H1 (cell line): Measurements from ENCODE around the gene RANBP2. TPM values are rescaled to one million over a fixed set of nuclear protein-coding genes. Genes with fewer than 3 reads are reported as not detected.

ENCODE experiments used
- CTCF ChIA-PET: fragments of 300-600 bp; sonication (Branson Sonifier 250); formaldehyde crosslinking; loops from one replicate; lab custom pipeline; 2021; ENCODE audit not compliant: partially characterized antibody; lab: Charles Lee
- POLR2A ChIA-PET: fragments of 300-600 bp; sonication (Branson Sonifier 250); formaldehyde crosslinking; loops from one replicate; lab custom pipeline; 2021; ENCODE audit warnings: inconsistent platforms; ENCODE audit not compliant: partially characterized antibody; lab: Charles Lee
- DNase-seq, 2 experiments: peaks; one replicate each; pipeline versions ENCODE4 v3.0.0 to v3.0.0-alpha.2; 2010 to 2022; ENCODE audit warnings: low spot score in 2 of 2, low read depth in 1 of 2, mixed read lengths in 1 of 2
- FAIRE-seq: peaks from 2 replicates; lab custom pipeline; 2011; peaks lifted over from hg19 to GRCh38; lab: Jason Lieb, UNC
- H2AFZ ChIP-seq: 2 replicates; pipeline ENCODE4 v1.8.1; 2012; ENCODE audit warnings: low read length, inconsistent platforms
- H2AK5ac ChIP-seq: 2 replicates; pipeline ENCODE4 v1.6.1; 2013; ENCODE audit warnings: low read depth, low read length
- H2BK120ac ChIP-seq: replicated peaks from 2 replicates; pipeline ENCODE3; 2013; ENCODE audit warnings: low read depth, low read length, inconsistent platforms
- H2BK12ac ChIP-seq: 2 replicates; pipeline ENCODE4 v1.6.1; 2013; ENCODE audit warnings: low read depth, low read length
- H2BK15ac ChIP-seq: 2 replicates; pipeline ENCODE4 v1.6.1; 2013; ENCODE audit warnings: low read length
- H2BK20ac ChIP-seq: 2 replicates; pipeline ENCODE4 v1.6.1; 2013; ENCODE audit warnings: low read length
- H2BK5ac ChIP-seq: 2 replicates; pipeline ENCODE4 v1.6.1; 2013; ENCODE audit warnings: low read depth, low read length
- H3K14ac ChIP-seq: 2 replicates; pipeline ENCODE4 v1.6.1; 2013; ENCODE audit warnings: inconsistent platforms; ENCODE audit not compliant: insufficient read length
- H3K18ac ChIP-seq: 2 replicates; pipeline ENCODE4 v1.6.1; 2013; ENCODE audit warnings: low read length; ENCODE audit errors: extremely low read depth
- H3K23ac ChIP-seq: 2 replicates; pipeline ENCODE4 v1.6.1; 2013; ENCODE audit warnings: inconsistent platforms; ENCODE audit not compliant: insufficient read length
- H3K23me2 ChIP-seq: 2 replicates; pipeline ENCODE4 v1.6.1; 2013; ENCODE audit warnings: low read depth, low read length
- H3K27ac ChIP-seq: 2 replicates; pipeline ENCODE4 v1.6.1; 2011; ENCODE audit warnings: low read depth, low read length, inconsistent platforms
- H3K27me3 ChIP-seq, 4 experiments: replicated peaks in 1 of 4; 1 replicate in 1 of 4; 2 replicates in 3 of 4; pipeline versions ENCODE4 v1.6.1 to v1.8.1; 2011 to 2013; ENCODE audit warnings: low read length in 3 of 4, mild to moderate bottlenecking in 3 of 4, inconsistent platforms in 2 of 4, mixed read lengths in 2 of 4, moderate library complexity in 1 of 4; ENCODE audit not compliant: control insufficient read depth in 3 of 4, insufficient read depth in 3 of 4; ENCODE audit errors: extremely low read depth in 1 of 4
- H3K36me3 ChIP-seq, 4 experiments: 2 replicates each; pipeline versions ENCODE4 v1.6.1 to v1.8.1; 2011 to 2013; ENCODE audit warnings: mild to moderate bottlenecking in 4 of 4, low read length in 3 of 4, moderate library complexity in 2 of 4, control low read depth in 1 of 4, inconsistent platforms in 1 of 4; ENCODE audit not compliant: insufficient read depth in 4 of 4, control insufficient read depth in 2 of 4
- H3K4ac ChIP-seq: replicated peaks from 2 replicates; pipeline ENCODE3; 2013; ENCODE audit warnings: low read length, low read depth, mixed read lengths, inconsistent platforms; ENCODE audit not compliant: insufficient read length
- H3K4me1 ChIP-seq, 4 experiments: replicated peaks in 1 of 4; 1 replicate in 1 of 4; 2 replicates in 3 of 4; pipeline versions ENCODE4 v1.6.1 to v1.8.1; 2011 to 2013; ENCODE audit warnings: low read length in 3 of 4, inconsistent platforms in 2 of 4, mixed read lengths in 1 of 4; ENCODE audit not compliant: insufficient read depth in 4 of 4, control insufficient read depth in 3 of 4
- H3K4me2 ChIP-seq, 2 experiments: 2 replicates each; pipeline versions ENCODE4 v1.6.1 to v1.8.1; 2011 to 2013; ENCODE audit warnings: low read depth in 2 of 2, low read length in 2 of 2, control low read depth in 1 of 2, inconsistent platforms in 1 of 2, mild to moderate bottlenecking in 1 of 2; ENCODE audit not compliant: insufficient read depth in 1 of 2
- H3K4me3 ChIP-seq, 4 experiments: fragments of 200-600, 300-600 bp in 1 of 4; sonication (generic), shearing (Covaris generic), sonication (Bioruptor Twin) in 1 of 4; 2 replicates each; pipeline versions ENCODE4 v1.5.1 to v1.8.1; 2011 to 2016; ENCODE audit warnings: low read length in 4 of 4, low read depth in 3 of 4, control low read depth in 2 of 4, inconsistent platforms in 2 of 4, mild to moderate bottlenecking in 2 of 4, mixed read lengths in 1 of 4, moderate library complexity in 1 of 4; ENCODE audit not compliant: insufficient read depth in 2 of 4; ENCODE audit errors: extremely low read depth in 1 of 4
- H3K56ac ChIP-seq: replicated peaks from 2 replicates; pipeline ENCODE3; 2013; ENCODE audit warnings: low read depth, mild to moderate bottlenecking, mixed read lengths, low read length, inconsistent platforms; ENCODE audit not compliant: insufficient read length
- H3K79me1 ChIP-seq: 2 replicates; pipeline ENCODE4 v1.6.1; 2013; ENCODE audit warnings: low read depth, low read length, control low read depth
- H3K79me2 ChIP-seq, 2 experiments: 2 replicates each; pipeline versions ENCODE4 v1.6.1 to v1.8.1; 2012 to 2013; ENCODE audit warnings: low read length in 2 of 2, mild to moderate bottlenecking in 2 of 2, inconsistent platforms in 1 of 2; ENCODE audit not compliant: insufficient read depth in 2 of 2, control insufficient read depth in 1 of 2
- H3K9ac ChIP-seq, 4 experiments: replicated peaks in 1 of 4; 1 replicate in 1 of 4; 2 replicates in 3 of 4; pipeline versions ENCODE4 v1.6.1 to v1.8.1; 2011 to 2013; ENCODE audit warnings: low read depth in 3 of 4, low read length in 3 of 4, control low read depth in 2 of 4, mild to moderate bottlenecking in 2 of 4, moderate library complexity in 2 of 4, inconsistent platforms in 1 of 4; ENCODE audit errors: extremely low read depth in 1 of 4
- H3K9me3 ChIP-seq, 2 experiments: 2 replicates each; pipeline versions ENCODE4 v1.6.1 to v1.8.1; 2012 to 2013; ENCODE audit warnings: mild to moderate bottlenecking in 2 of 2, moderate library complexity in 2 of 2, control low read depth in 1 of 2, inconsistent platforms in 1 of 2, low read depth in 1 of 2, low read length in 1 of 2, mixed read lengths in 1 of 2; ENCODE audit not compliant: insufficient read depth in 2 of 2
- H4K20me1 ChIP-seq, 2 experiments: replicated peaks in 1 of 2; 2 replicates each; pipeline versions ENCODE3 to v1.8.1; 2011 to 2013; ENCODE audit warnings: inconsistent platforms in 2 of 2, low read length in 2 of 2, mild to moderate bottlenecking in 1 of 2; ENCODE audit not compliant: insufficient read depth in 2 of 2, control insufficient read depth in 1 of 2
- H4K5ac ChIP-seq: 2 replicates; pipeline ENCODE4 v1.6.1; 2013; ENCODE audit warnings: low read length, low read depth, mixed read lengths, inconsistent platforms; ENCODE audit not compliant: insufficient read length
- H4K8ac ChIP-seq: 2 replicates; pipeline ENCODE4 v1.8.0; 2013; ENCODE audit warnings: mild to moderate bottlenecking, moderate library complexity, low read length, inconsistent platforms; ENCODE audit not compliant: insufficient read depth; ENCODE audit errors: extremely low read depth
- H4K91ac ChIP-seq: replicated peaks from 2 replicates; pipeline ENCODE3; 2013; ENCODE audit warnings: low read length, mixed read lengths, inconsistent platforms; ENCODE audit not compliant: insufficient read length
- ASH2L ChIP-seq: fragments of 200-600, 300-600 bp; sonication (generic); IDR thresholded peaks from one replicate; pipeline ENCODE4 v1.7.1; 2017; ENCODE audit warnings: low read length
- BCL11A ChIP-seq, 2 experiments: IDR thresholded peaks; one replicate each; pipeline ENCODE4 v1.6.1; 2011; ENCODE audit warnings: low read depth in 2 of 2, low read length in 2 of 2, mild to moderate bottlenecking in 2 of 2
- BRCA1 ChIP-seq: IDR thresholded peaks from 2 replicates; pipeline ENCODE4 v1.6.1; 2012; ENCODE audit warnings: low read depth, low read length, improper control_type of control experiment
- CHD2 ChIP-seq: IDR thresholded peaks from 2 replicates; pipeline ENCODE4 v1.6.1; 2012; ENCODE audit warnings: low read length, improper control_type of control experiment
- CREB1 ChIP-seq: IDR thresholded peaks from 2 replicates; pipeline ENCODE4 v1.6.1; 2012; ENCODE audit warnings: inconsistent platforms
- GTF2F1 ChIP-seq: IDR thresholded peaks from 2 replicates; pipeline ENCODE4 v1.6.1; 2012; ENCODE audit warnings: low read depth, low read length, improper control_type of control experiment, borderline replicate concordance
- NRF1 ChIP-seq: IDR thresholded peaks from 2 replicates; pipeline ENCODE4 v1.6.1; 2011; ENCODE audit warnings: mild to moderate bottlenecking, low read depth, low read length, improper control_type of control experiment
- SRF ChIP-seq: IDR thresholded peaks from 2 replicates; pipeline ENCODE4 v1.6.1; 2011; ENCODE audit warnings: mild to moderate bottlenecking, low read depth, low read length, moderate library complexity
- YY1 ChIP-seq: IDR thresholded peaks from 2 replicates; pipeline ENCODE4 v1.6.1; 2011; ENCODE audit warnings: low read depth, mild to moderate bottlenecking, low read length
- WGBS, 2 experiments: shearing (Covaris generic) in 1 of 2; methylation state at CpG; one replicate each; pipeline versions ENCODE4 v1.1.6 to v1.1.7; 2013 to 2015; ENCODE audit warnings: low lambda C conversion rate in 2 of 2, mixed read lengths in 2 of 2, inconsistent platforms in 1 of 2, low coverage in 1 of 2, missing lambda C conversion rate in 1 of 2; ENCODE audit not compliant: insufficient replicate concordance in 2 of 2, insufficient coverage in 1 of 2, insufficient read length in 1 of 2; ENCODE audit errors: extremely low coverage in 1 of 2, missing lambda C conversion rate in 1 of 2; 5-methylcytosine and 5-hydroxymethylcytosine counted together
- polyA plus RNA-seq, 7 experiments: library from polyadenylated mRNA; depleted of rRNA in 3 of 7; stranded (reverse) in 5 of 7; unstranded in 2 of 7; fragments of >200 nt in 5 of 7; fragments of 200-250 nt in 2 of 7; gene quantifications; 1 replicate in 5 of 7; 2 replicates in 1 of 7; 4 replicates in 1 of 7; pipeline versions ENCODE4 v1.2.1 to v1.2.3, GENCODE V29; 2011 to 2013; ENCODE audit warnings: missing spikeins in 2 of 7, mixed read lengths in 2 of 7
- total RNA-seq: library from RNA; stranded (reverse); fragmentation: NEBNext Ultra II Directional; extraction: Animal tissue kit (Norgen Biotek cat#: 25700); gene quantifications from 2 replicates; pipeline ENCODE4 v1.2.1, GENCODE V29; 2021
- TF ChIP-seq, protein P1 (sequence below), 3 experiments: IDR thresholded peaks; 1 replicate in 2 of 3; 2 replicates in 1 of 3; pipeline versions ENCODE4 v1.5.1 to v1.6.1; 2011; ENCODE audit warnings: low read length in 3 of 3, mild to moderate bottlenecking in 3 of 3, inconsistent platforms in 2 of 3, low read depth in 1 of 3, moderate library complexity in 1 of 3; ENCODE audit not compliant: insufficient read depth in 1 of 3; ENCODE audit errors: control extremely low read depth in 1 of 3

Gene RANBP2
- total and polyA plus RNA-seq, 2 of the 8 experiments (the other 6 are each of a cell fraction or from before 2014, with no cell fraction given), result 8.2 to 95.9 TPM

GRCh38 chr2:108825254-108825653, 106.0 kb downstream of the RANBP2 start:
- Histone ChIP-seq H3K9ac (no peak overlapping the region), H3K79me2 (no peaks in the 10 kb centered on the region), H2AFZ (no peak overlapping the region), H3K56ac (no peak overlapping the region), H3K9me3 (no peaks in the 10 kb centered on the region), H3K27me3 (no peaks in the 10 kb centered on the region), H2BK20ac (no peak overlapping the region), H3K23ac (no peak overlapping the region), H3K18ac (no peak overlapping the region), H3K4me1 (no peaks in the 10 kb centered on the region), H2BK5ac (no peak overlapping the region), H2BK12ac (no peak overlapping the region), H4K20me1 (no peaks in the 10 kb centered on the region), H2BK15ac (no peak overlapping the region), H3K27ac (no peak overlapping the region), H3K4me3 (no peak overlapping the region), H3K23me2 (no peaks in the 10 kb centered on the region), H3K4ac (no peak overlapping the region), H3K36me3 (peaks cover 0 to 3% (median 2%) of the 10 kb centered on the region in 4 experiments; a peak in 3 of 8 replicates), H3K14ac (no peak overlapping the region), H4K8ac (no peak overlapping the region), H2BK120ac (no peak overlapping the region), H4K91ac (no peak overlapping the region), H2AK5ac (no peak overlapping the region), H3K79me1 (no peaks in the 10 kb centered on the region), H3K4me2 (no peak overlapping the region), H4K5ac (no peak overlapping the region)
- FAIRE-seq (no peak), DNase-seq (no peak)
- ChIA-PET CTCF (no interaction called here), POLR2A (no interaction called here)
- WGBS, 2 experiments, result 70% methylated on average over 4 of the region's 4 CpGs; no CpG with 5 or more reads in 1 of the 2 experiments
- TF ChIP-seq GTF2F1 (no peak), SRF (no peak), BRCA1 (no peak), ASH2L (no peak), BCL11A (IDR thresholded peaks at IDR 0.05; ENCODE audit: low read depth in 2 of 2, low read length in 2 of 2) (no peak), NRF1 (no peak), YY1 (no peak), CHD2 (no peak), CREB1 (no peak)
- TF ChIP-seq, protein P1, sequence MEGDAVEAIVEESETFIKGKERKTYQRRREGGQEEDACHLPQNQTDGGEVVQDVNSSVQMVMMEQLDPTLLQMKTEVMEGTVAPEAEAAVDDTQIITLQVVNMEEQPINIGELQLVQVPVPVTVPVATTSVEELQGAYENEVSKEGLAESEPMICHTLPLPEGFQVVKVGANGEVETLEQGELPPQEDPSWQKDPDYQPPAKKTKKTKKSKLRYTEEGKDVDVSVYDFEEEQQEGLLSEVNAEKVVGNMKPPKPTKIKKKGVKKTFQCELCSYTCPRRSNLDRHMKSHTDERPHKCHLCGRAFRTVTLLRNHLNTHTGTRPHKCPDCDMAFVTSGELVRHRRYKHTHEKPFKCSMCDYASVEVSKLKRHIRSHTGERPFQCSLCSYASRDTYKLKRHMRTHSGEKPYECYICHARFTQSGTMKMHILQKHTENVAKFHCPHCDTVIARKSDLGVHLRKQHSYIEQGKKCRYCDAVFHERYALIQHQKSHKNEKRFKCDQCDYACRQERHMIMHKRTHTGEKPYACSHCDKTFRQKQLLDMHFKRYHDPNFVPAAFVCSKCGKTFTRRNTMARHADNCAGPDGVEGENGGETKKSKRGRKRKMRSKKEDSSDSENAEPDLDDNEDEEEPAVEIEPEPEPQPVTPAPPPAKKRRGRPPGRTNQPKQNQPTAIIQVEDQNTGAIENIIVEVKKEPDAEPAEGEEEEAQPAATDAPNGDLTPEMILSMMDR (IDR thresholded peaks at IDR 0.05; ENCODE audit: control extremely low read depth in 1 of 3, insufficient read depth in 1 of 3, low read depth in 1 of 3, low read length in 3 of 3), result no peak
